Smooth muscle cell (in vitro differentiated cells): ENCODE measurements around the gene ARPC5. TPM values are rescaled to one million over a fixed set of nuclear protein-coding genes. Genes with fewer than 3 reads are reported as not detected.

Experiments used
- DNase-seq: peaks from one replicate; lab custom pipeline; 2025; ENCODE audit not compliant: unreplicated experiment; lab: John Stamatoyannopoulos, UW
- H2AFZ ChIP-seq: fragments of 200-600 bp; sonication (generic); 2 replicates; pipeline ENCODE4 v1.6.0; 2016; ENCODE audit warnings: antibody characterized with exemption, low read depth, mild to moderate bottlenecking
- H3F3A ChIP-seq: fragments of 200-600 bp; sonication (generic); 2 replicates; pipeline ENCODE4 v1.6.0; 2017; ENCODE audit warnings: antibody characterized with exemption, low read depth
- H3K27ac ChIP-seq: fragments of 200-600 bp; sonication (generic); 2 replicates; pipeline ENCODE4 v1.5.1; 2016; ENCODE audit warnings: low read depth, mild to moderate bottlenecking
- H3K27me3 ChIP-seq: fragments of 200-600 bp; sonication (generic); 2 replicates; pipeline ENCODE4 v1.6.1; 2016; ENCODE audit warnings: low read depth, mild to moderate bottlenecking
- H3K36me3 ChIP-seq: fragments of 200-600 bp; sonication (generic); 2 replicates; pipeline ENCODE4 v1.5.1; 2016; ENCODE audit warnings: low read depth
- H3K4me1 ChIP-seq: fragments of 200-600 bp; sonication (generic); 2 replicates; pipeline ENCODE4 v1.5.1; 2016; ENCODE audit warnings: low read depth
- H3K4me2 ChIP-seq: fragments of 200-600 bp; sonication (generic); 2 replicates; pipeline ENCODE4 v1.6.0; 2016; ENCODE audit warnings: mild to moderate bottlenecking
- H3K4me3 ChIP-seq: fragments of 200-600 bp; sonication (generic); 2 replicates; pipeline ENCODE4 v1.5.1; 2016; ENCODE audit warnings: mild to moderate bottlenecking
- H3K79me2 ChIP-seq: fragments of 200-600 bp; sonication (generic); 2 replicates; pipeline ENCODE4 v1.6.0; 2016; ENCODE audit warnings: low read depth, mild to moderate bottlenecking
- H3K9ac ChIP-seq: fragments of 200-600 bp; sonication (generic); 2 replicates; pipeline ENCODE4 v1.6.0; 2016; ENCODE audit warnings: low read depth
- H3K9me3 ChIP-seq: fragments of 200-600 bp; sonication (generic); replicated peaks from 2 replicates; pipeline ENCODE4 v1.5.1; 2016; ENCODE audit warnings: low read depth
- H4K20me1 ChIP-seq: fragments of 200-600 bp; sonication (generic); 2 replicates; pipeline ENCODE4 v1.6.0; 2016; ENCODE audit warnings: low read depth
- CTCF ChIP-seq: fragments of 200-600 bp; sonication (generic); IDR thresholded peaks from 2 replicates; pipeline ENCODE4 v1.5.1; 2017; ENCODE audit warnings: borderline replicate concordance, mild to moderate bottlenecking, antibody characterized with exemption; ENCODE audit not compliant: insufficient read depth, poor library complexity, severe bottlenecking
- WGBS: methylation state at CpG from one replicate; pipeline ENCODE4 v1.1.7; 2016; ENCODE audit warnings: low lambda C conversion rate; 5-methylcytosine and 5-hydroxymethylcytosine counted together
- polyA plus RNA-seq: library from polyadenylated mRNA; unstranded; fragments of >200 nt; fragmentation: Nextera tagmentation; extraction: Ambion mirVana; gene quantifications from 2 replicates; pipeline ENCODE4 v1.2.1, GENCODE V29; 2016
- total RNA-seq: library from RNA; depleted of rRNA; stranded (reverse); fragments of >200 nt; gene quantifications from 2 replicates; pipeline ENCODE4 v1.2.3, GENCODE V29; 2014

The ARPC5 gene
- total and polyA plus RNA-seq, 2 experiments from 2014 or later = 188 to 205 TPM

- Histone ChIP-seq H3K36me3 (no peaks in the 10 kb centered on the region), H3K4me3 (no peak overlapping the region), H3K9ac (peak overlapping the region; percentile 50), H3K79me2 (no peaks in the 10 kb centered on the region), H2AFZ (no peak overlapping the region), H4K20me1 (no peaks in the 10 kb centered on the region), H3K4me1 (no peaks in the 10 kb centered on the region), H3K9me3 (no peaks in the 10 kb centered on the region), H3K27me3 (no peaks in the 10 kb centered on the region), H3K27ac (peak overlapping the region; percentile 27), H3K4me2 (no peak overlapping the region), H3F3A (no peaks in the 10 kb centered on the region)
- no peak for DNase-seq
- WGBS = 97% methylated on average over 2 of the region's 2 CpGs
- TF ChIP-seq CTCF = no peak
Observed at GRCh38 chr1:183607322-183607980, 28.1 kb downstream of the ARPC5 start.

- Histone ChIP-seq H3K4me2 (no peak overlapping the region), H3K4me1 (no peaks in the 10 kb centered on the region), H3K27me3 (no peaks in the 10 kb centered on the region), H4K20me1 (no peaks in the 10 kb centered on the region), H3K79me2 (no peaks in the 10 kb centered on the region), H3K9me3 (no peaks in the 10 kb centered on the region), H3K9ac (no peak overlapping the region), H3F3A (no peaks in the 10 kb centered on the region), H3K36me3 (no peaks in the 10 kb centered on the region), H2AFZ (no peak overlapping the region), H3K27ac (no peak overlapping the region), H3K4me3 (no peak overlapping the region)
- DNase-seq = no peak
- WGBS = 98% methylated on average over 2 of the region's 2 CpGs
- no peak for TF ChIP-seq CTCF
Observed at GRCh38 chr1:183605904-183606303, 29.7 kb downstream of the ARPC5 start.

GRCh38 chr1:183604815-183605214, 30.8 kb downstream of the ARPC5 start:
- Histone ChIP-seq H3K27me3 (no peaks in the 10 kb centered on the region), H3K36me3 (no peaks in the 10 kb centered on the region), H3K4me2 (no peak overlapping the region), H3K9ac (no peak overlapping the region), H3K4me1 (no peaks in the 10 kb centered on the region), H4K20me1 (no peaks in the 10 kb centered on the region), H3K9me3 (no peaks in the 10 kb centered on the region), H3F3A (no peaks in the 10 kb centered on the region), H3K27ac (no peak overlapping the region), H2AFZ (no peak overlapping the region), H3K79me2 (no peaks in the 10 kb centered on the region), H3K4me3 (no peak overlapping the region)
- 92% methylated on average over 8 of the region's 8 CpGs for WGBS
- no peak for TF ChIP-seq CTCF
- no peak for DNase-seq
